Neural progenitor cell (in vitro differentiated cells): ENCODE measurements around the gene SDS. TPM values are rescaled to one million over a fixed set of nuclear protein-coding genes. Genes with fewer than 3 reads are reported as not detected.
A peak's percentile ranks its signal among the peaks of the same experiment; 100 is the strongest.

Experiments used
- DNase-seq: peaks from one replicate; pipeline ENCODE4 v3.0.0-alpha.2; 2016; ENCODE audit warnings: low spot score
- H2AFZ ChIP-seq: fragments of 200-600 bp; sonication (generic); replicated peaks from 2 replicates; pipeline ENCODE4 v1.6.1; 2016; ENCODE audit warnings: antibody characterized with exemption
- H3F3A ChIP-seq: fragments of 200-600 bp; sonication (generic); 2 replicates; pipeline ENCODE4 v1.6.1; 2016; ENCODE audit warnings: antibody characterized with exemption, low read depth
- H3K27ac ChIP-seq: fragments of 200-600 bp; sonication (generic); 2 replicates; pipeline ENCODE4 v1.5.1; 2016; ENCODE audit warnings: mild to moderate bottlenecking
- H3K27me3 ChIP-seq: fragments of 200-600 bp; sonication (generic); 2 replicates; pipeline ENCODE4 v1.6.1; 2016; ENCODE audit warnings: mild to moderate bottlenecking, moderate library complexity
- H3K36me3 ChIP-seq: fragments of 200-600 bp; sonication (generic); 2 replicates; pipeline ENCODE4 v1.5.1; 2016
- H3K4me1 ChIP-seq: fragments of 200-600 bp; sonication (generic); 2 replicates; pipeline ENCODE4 v1.6.1; 2016; ENCODE audit warnings: mixed run types
- H3K4me2 ChIP-seq: fragments of 200-600 bp; sonication (generic); 2 replicates; pipeline ENCODE4 v1.6.1; 2016
- H3K4me3 ChIP-seq: fragments of 200-600 bp; sonication (generic); 2 replicates; pipeline ENCODE4 v1.5.1; 2016
- H3K79me2 ChIP-seq: fragments of 200-600 bp; sonication (generic); 2 replicates; pipeline ENCODE4 v1.6.1; 2016; ENCODE audit warnings: low read depth
- H3K9ac ChIP-seq: fragments of 200-600 bp; sonication (generic); 2 replicates; pipeline ENCODE4 v1.6.1; 2016
- H3K9me3 ChIP-seq: fragments of 200-600 bp; sonication (generic); 2 replicates; pipeline ENCODE4 v1.5.1; 2016; ENCODE audit warnings: low read depth
- H4K20me1 ChIP-seq: fragments of 200-600 bp; sonication (generic); 2 replicates; pipeline ENCODE4 v1.6.1; 2016; ENCODE audit warnings: low read depth
- H3K27ac Mint-ChIP-seq: 3 replicates; pipeline ENCODE4 v1.8.0; 2021; ENCODE audit warnings: mixed read lengths
- H3K27me3 Mint-ChIP-seq: 2 replicates; pipeline ENCODE4 v1.8.0; 2022; ENCODE audit warnings: low read depth, mild to moderate bottlenecking, inconsistent platforms, moderate library complexity, mixed read lengths; ENCODE audit not compliant: insufficient read depth
- H3K36me3 Mint-ChIP-seq: 3 replicates; pipeline ENCODE4 v1.8.0; 2021; ENCODE audit warnings: mixed read lengths
- H3K4me1 Mint-ChIP-seq: 3 replicates; pipeline ENCODE4 v1.8.0; 2021; ENCODE audit warnings: mixed read lengths
- H3K4me3 Mint-ChIP-seq: 3 replicates; pipeline ENCODE4 v1.8.0; 2021; ENCODE audit warnings: mild to moderate bottlenecking, moderate library complexity, mixed read lengths
- H3K9me3 Mint-ChIP-seq: 3 replicates; pipeline ENCODE4 v1.8.0; 2020; ENCODE audit warnings: mixed read lengths
- EZH2 ChIP-seq: fragments of 200-600 bp; sonication (generic); IDR thresholded peaks from 2 replicates; pipeline ENCODE4 v1.6.1; 2017; ENCODE audit warnings: antibody characterized with exemption, mild to moderate bottlenecking, moderate library complexity
- EZH2phosphoT487 ChIP-seq: fragments of 200-600 bp; sonication (generic); IDR thresholded peaks from 2 replicates; pipeline ENCODE4 v1.6.1; 2017; ENCODE audit warnings: antibody characterized with exemption
- total RNA-seq: library from RNA; depleted of rRNA; stranded (reverse); fragments of >200 nt; gene quantifications from 2 replicates; pipeline ENCODE4 v1.2.3, GENCODE V29; 2015; ENCODE audit warnings: low replicate concordance
- TF ChIP-seq, protein P1 (sequence below): fragments of 200-600 bp; sonication (generic); IDR thresholded peaks from 2 replicates; pipeline ENCODE4 v1.5.1; 2017; ENCODE audit warnings: antibody characterized with exemption, mild to moderate bottlenecking

The SDS gene
- 0.74 TPM in 1 of 2 replicates, not detected in the other for total RNA-seq

DNA sequence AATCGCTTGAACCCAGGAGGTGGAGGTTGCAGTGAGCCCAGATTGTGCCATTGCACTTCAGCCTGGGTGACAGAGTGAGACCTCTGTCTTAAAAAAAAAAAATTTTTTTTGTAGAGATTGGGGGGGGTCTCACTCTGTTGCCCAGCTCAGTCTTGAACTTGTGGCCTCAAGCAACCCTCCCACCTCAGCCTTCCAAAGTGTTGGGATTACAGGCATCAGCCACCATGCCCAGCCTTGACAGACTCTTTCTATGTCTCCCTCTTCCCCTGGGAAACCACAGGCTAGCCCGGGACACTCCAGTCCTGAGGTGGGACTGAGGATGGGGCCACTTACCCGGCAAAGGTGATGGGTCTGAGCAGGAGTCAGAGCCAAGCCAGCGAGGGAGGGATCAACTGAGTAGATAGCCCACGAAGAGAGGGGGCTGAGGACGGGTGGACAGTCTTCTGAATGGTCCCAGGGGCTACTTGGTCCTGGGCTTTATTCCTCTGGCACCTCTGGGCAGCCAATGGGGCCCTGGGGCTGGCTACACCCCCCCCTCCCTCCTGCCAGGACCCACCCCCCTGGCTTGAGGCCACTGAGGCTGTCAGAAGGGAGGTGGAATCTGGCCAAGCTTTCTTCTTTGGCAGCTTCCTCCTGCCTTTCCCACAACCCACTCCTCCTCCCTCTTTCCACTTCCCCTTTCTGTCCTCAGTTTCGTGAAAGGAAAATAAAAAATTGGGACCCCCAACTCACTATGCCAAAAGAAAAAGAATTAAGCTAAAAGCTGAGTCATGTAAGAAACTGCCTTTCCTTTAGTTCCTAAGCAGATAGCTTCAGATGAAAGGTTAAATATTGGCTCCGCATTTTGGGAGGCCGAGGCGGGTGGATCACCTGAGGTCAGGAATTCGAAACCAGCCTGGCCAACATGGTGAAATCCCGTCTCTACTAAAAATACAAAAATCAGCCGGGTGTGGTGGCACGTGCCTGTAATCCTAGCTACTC is at the start of gene SDS:
SDS (minus strand) TSS at position 453 of the 981 bp plus-strand sequence. CDS start 4,179 bp downstream, outside the sequence.
- H3K27me3 Mint-ChIP-seq = peaks cover 9% of the 10 kb centered on the region
- H4K20me1 ChIP-seq = no peaks in the 10 kb centered on the region
- H3K4me2 ChIP-seq = no peak within 1 kb of the TSS
- H3K27me3 ChIP-seq = no peaks in the 10 kb centered on the region
- H3K36me3 Mint-ChIP-seq = no peaks in the 10 kb centered on the region
- TF ChIP-seq EZH2 (no peak), EZH2phosphoT487 (no peak)
- TF ChIP-seq, protein P1, sequence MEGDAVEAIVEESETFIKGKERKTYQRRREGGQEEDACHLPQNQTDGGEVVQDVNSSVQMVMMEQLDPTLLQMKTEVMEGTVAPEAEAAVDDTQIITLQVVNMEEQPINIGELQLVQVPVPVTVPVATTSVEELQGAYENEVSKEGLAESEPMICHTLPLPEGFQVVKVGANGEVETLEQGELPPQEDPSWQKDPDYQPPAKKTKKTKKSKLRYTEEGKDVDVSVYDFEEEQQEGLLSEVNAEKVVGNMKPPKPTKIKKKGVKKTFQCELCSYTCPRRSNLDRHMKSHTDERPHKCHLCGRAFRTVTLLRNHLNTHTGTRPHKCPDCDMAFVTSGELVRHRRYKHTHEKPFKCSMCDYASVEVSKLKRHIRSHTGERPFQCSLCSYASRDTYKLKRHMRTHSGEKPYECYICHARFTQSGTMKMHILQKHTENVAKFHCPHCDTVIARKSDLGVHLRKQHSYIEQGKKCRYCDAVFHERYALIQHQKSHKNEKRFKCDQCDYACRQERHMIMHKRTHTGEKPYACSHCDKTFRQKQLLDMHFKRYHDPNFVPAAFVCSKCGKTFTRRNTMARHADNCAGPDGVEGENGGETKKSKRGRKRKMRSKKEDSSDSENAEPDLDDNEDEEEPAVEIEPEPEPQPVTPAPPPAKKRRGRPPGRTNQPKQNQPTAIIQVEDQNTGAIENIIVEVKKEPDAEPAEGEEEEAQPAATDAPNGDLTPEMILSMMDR = no peak
- no peaks in the 10 kb centered on the region for H3K79me2 ChIP-seq
- H3K4me3 ChIP-seq = no peak within 1 kb of the TSS
- no peaks in the 10 kb centered on the region for H3K9me3 Mint-ChIP-seq
- H3K4me1 Mint-ChIP-seq = peaks cover 2% of the 10 kb centered on the region
- DNase-seq = no peak
- H3K4me3 Mint-ChIP-seq = no peak within 1 kb of the TSS
- peak within 1 kb of the TSS; percentile 14 for H3K27ac Mint-ChIP-seq
- no peaks in the 10 kb centered on the region for H3K36me3 ChIP-seq
- no peak within 1 kb of the TSS for H3K27ac ChIP-seq
- H3F3A ChIP-seq = peaks cover 4% of the 10 kb centered on the region
- no peaks in the 10 kb centered on the region for H3K9me3 ChIP-seq
- H3K4me1 ChIP-seq = peaks cover 4% of the 10 kb centered on the region
- no peak within 1 kb of the TSS for H3K9ac ChIP-seq
- no peak within 1 kb of the TSS for H2AFZ ChIP-seq

DNA sequence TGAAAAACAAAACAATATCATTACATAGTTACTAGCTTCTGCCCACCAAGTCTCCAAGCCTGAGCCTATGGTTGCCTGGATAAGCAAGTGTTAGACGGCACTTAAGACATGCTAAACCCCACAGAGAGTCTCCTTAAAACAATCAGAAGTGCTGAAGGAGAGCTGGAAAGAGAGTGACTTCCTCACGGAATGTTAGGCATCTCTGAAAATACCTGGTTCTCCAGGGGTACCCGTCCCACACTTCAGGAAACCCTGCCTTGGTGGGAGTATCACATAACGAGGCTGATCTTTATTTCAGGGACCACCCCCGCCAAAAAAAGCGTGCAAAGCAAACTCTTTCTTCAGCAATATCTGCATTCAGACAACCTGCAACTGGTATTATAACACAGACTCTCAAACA is 49.6 kb upstream of the SDS start:
- Histone ChIP-seq H3K9me3 (no peaks in the 10 kb centered on the region), H4K20me1 (no peaks in the 10 kb centered on the region), H3K36me3 (no peaks in the 10 kb centered on the region), H3K27me3 (no peaks in the 10 kb centered on the region), H2AFZ (no peak overlapping the region), H3K79me2 (no peaks in the 10 kb centered on the region), H3K4me3 (no peak overlapping the region), H3K4me2 (no peak overlapping the region), H3K27ac (no peak overlapping the region), H3F3A (peaks cover 44% of the 10 kb centered on the region), H3K4me1 (no peaks in the 10 kb centered on the region), H3K9ac (no peak overlapping the region)
- H3K9me3 Mint-ChIP-seq = no peaks in the 10 kb centered on the region
- TF ChIP-seq EZH2phosphoT487 (no peak), EZH2 (no peak)
- TF ChIP-seq, protein P1 = no peak
- peaks cover 22% of the 10 kb centered on the region for H3K27me3 Mint-ChIP-seq
- DNase-seq = peak; percentile 18
- H3K36me3 Mint-ChIP-seq = no peaks in the 10 kb centered on the region
- H3K4me1 Mint-ChIP-seq = peaks cover 3% of the 10 kb centered on the region
- no peak overlapping the region for H3K27ac Mint-ChIP-seq
- H3K4me3 Mint-ChIP-seq = no peak overlapping the region

- Histone ChIP-seq H3F3A (peaks cover 39% of the 10 kb centered on the region), H3K36me3 (no peaks in the 10 kb centered on the region), H3K9ac (no peak overlapping the region), H3K9me3 (no peaks in the 10 kb centered on the region), H3K79me2 (no peaks in the 10 kb centered on the region), H3K27ac (no peak overlapping the region), H3K4me2 (no peak overlapping the region), H2AFZ (no peak overlapping the region), H3K27me3 (no peaks in the 10 kb centered on the region), H3K4me3 (no peak overlapping the region), H3K4me1 (no peaks in the 10 kb centered on the region), H4K20me1 (no peaks in the 10 kb centered on the region)
- DNase-seq = no peak
- Mint-ChIP-seq H3K27ac (no peak overlapping the region), H3K9me3 (no peaks in the 10 kb centered on the region), H3K27me3 (peaks cover 25% of the 10 kb centered on the region), H3K36me3 (no peaks in the 10 kb centered on the region), H3K4me3 (no peak overlapping the region), H3K4me1 (peaks cover 3% of the 10 kb centered on the region)
- no peak for TF ChIP-seq EZH2phosphoT487
- TF ChIP-seq, protein P1 = no peak
- no peak for TF ChIP-seq EZH2
Measured at GRCh38 chr12:113452458-113452857, 48.8 kb upstream of the SDS start.
